ENCODE measurements around the gene SRSF5.

The SRSF5 gene

DNA sequence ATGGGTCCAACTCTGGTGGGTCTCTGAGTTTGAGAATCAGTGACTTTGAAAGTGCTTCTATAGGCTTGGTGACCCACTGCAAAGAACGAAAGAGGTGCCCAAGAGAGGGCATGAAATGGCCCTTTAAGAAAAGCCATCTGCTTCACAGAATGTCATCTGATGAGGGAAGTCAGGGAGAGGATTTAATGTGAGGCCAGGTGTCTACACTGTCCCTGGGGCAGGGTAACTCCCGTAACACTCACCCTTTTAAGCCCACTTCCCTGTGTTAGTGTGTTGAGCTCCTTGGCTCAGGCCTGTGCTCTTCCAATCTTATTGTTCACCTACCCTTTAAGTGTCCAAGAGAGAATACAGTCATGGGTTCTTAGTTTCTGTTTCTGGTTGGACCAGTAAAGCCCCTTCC lies 16.4 kb upstream of the SRSF5 start:
- TF ChIP-seq ARNTL (CRISPR knock-in tag; IDR thresholded peaks at IDR 0.05; ENCODE audit: borderline replicate concordance, low read depth) (no peak), BACH2 (CRISPR knock-in tag; IDR thresholded peaks at IDR 0.05; ENCODE audit: borderline replicate concordance) (no peak), ZNF70 (CRISPR knock-in tag; IDR thresholded peaks at IDR 0.05) (no peak), SNAI2 (CRISPR knock-in tag; IDR thresholded peaks at IDR 0.05) (no peak), PPARA (CRISPR knock-in tag; IDR thresholded peaks at IDR 0.05; ENCODE audit: borderline replicate concordance) (no peak), ISL1 (CRISPR knock-in tag; IDR thresholded peaks at IDR 0.05) (no peak), ZFP30 (CRISPR knock-in tag; IDR thresholded peaks at IDR 0.05) (no peak), ZNF565 (CRISPR knock-in tag; conservative IDR thresholded peaks at IDR 0.05; ENCODE audit: low read depth) (no peak), CSDC2 (CRISPR knock-in tag; IDR thresholded peaks at IDR 0.05) (no peak), ZNF8 (CRISPR knock-in tag; IDR thresholded peaks at IDR 0.05) (no peak), ZC3H10 (CRISPR knock-in tag; IDR thresholded peaks at IDR 0.05) (no peak), OSR1 (CRISPR knock-in tag; IDR thresholded peaks at IDR 0.05) (no peak), ZFP3 (CRISPR knock-in tag; IDR thresholded peaks at IDR 0.05) (no peak)
- TF ChIP-seq, protein P1, sequence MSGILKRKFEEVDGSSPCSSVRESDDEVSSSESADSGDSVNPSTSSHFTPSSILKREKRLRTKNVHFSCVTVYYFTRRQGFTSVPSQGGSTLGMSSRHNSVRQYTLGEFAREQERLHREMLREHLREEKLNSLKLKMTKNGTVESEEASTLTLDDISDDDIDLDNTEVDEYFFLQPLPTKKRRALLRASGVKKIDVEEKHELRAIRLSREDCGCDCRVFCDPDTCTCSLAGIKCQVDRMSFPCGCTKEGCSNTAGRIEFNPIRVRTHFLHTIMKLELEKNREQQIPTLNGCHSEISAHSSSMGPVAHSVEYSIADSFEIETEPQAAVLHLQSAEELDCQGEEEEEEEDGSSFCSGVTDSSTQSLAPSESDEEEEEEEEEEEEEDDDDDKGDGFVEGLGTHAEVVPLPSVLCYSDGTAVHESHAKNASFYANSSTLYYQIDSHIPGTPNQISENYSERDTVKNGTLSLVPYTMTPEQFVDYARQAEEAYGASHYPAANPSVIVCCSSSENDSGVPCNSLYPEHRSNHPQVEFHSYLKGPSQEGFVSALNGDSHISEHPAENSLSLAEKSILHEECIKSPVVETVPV (CRISPR knock-in tag; IDR thresholded peaks at IDR 0.05): no peak
- TF ChIP-seq, protein P2, sequence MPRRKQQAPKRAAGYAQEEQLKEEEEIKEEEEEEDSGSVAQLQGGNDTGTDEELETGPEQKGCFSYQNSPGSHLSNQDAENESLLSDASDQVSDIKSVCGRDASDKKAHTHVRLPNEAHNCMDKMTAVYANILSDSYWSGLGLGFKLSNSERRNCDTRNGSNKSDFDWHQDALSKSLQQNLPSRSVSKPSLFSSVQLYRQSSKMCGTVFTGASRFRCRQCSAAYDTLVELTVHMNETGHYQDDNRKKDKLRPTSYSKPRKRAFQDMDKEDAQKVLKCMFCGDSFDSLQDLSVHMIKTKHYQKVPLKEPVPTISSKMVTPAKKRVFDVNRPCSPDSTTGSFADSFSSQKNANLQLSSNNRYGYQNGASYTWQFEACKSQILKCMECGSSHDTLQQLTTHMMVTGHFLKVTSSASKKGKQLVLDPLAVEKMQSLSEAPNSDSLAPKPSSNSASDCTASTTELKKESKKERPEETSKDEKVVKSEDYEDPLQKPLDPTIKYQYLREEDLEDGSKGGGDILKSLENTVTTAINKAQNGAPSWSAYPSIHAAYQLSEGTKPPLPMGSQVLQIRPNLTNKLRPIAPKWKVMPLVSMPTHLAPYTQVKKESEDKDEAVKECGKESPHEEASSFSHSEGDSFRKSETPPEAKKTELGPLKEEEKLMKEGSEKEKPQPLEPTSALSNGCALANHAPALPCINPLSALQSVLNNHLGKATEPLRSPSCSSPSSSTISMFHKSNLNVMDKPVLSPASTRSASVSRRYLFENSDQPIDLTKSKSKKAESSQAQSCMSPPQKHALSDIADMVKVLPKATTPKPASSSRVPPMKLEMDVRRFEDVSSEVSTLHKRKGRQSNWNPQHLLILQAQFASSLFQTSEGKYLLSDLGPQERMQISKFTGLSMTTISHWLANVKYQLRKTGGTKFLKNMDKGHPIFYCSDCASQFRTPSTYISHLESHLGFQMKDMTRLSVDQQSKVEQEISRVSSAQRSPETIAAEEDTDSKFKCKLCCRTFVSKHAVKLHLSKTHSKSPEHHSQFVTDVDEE (CRISPR knock-in tag; IDR thresholded peaks at IDR 0.05): no peak
- no peak for ATAC-seq

DNA sequence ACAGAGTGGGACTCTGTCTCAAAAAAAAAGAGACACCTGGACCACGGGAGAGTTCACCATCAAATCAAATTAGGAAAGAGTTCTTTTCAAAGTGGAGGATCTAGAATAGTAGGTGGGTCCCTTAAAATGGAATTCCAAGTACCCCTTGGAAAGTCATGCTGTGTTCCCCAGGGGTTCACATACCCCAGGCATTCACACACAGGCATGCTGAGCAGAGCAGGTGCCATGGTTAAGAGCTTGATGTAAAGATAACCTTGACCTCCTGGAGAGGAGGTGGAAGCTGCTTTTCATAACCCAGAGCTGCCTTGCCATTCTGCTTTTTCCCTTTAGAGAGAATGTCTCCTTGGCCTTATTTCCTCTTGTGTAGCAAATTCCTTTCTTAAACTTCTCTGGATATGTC lies 14.2 kb upstream of the SRSF5 start:
- ATAC-seq: no peak
- TF ChIP-seq GLIS3 (CRISPR knock-in tag; IDR thresholded peaks at IDR 0.05) (no peak), CSDC2 (CRISPR knock-in tag; IDR thresholded peaks at IDR 0.05) (no peak), ISL1 (CRISPR knock-in tag; IDR thresholded peaks at IDR 0.05) (no peak), ZFP30 (CRISPR knock-in tag; IDR thresholded peaks at IDR 0.05) (no peak), ZFP3 (CRISPR knock-in tag; IDR thresholded peaks at IDR 0.05) (no peak), BACH2 (CRISPR knock-in tag; IDR thresholded peaks at IDR 0.05; ENCODE audit: borderline replicate concordance) (no peak), ZNF565 (CRISPR knock-in tag; conservative IDR thresholded peaks at IDR 0.05; ENCODE audit: low read depth) (no peak), ZNF70 (CRISPR knock-in tag; IDR thresholded peaks at IDR 0.05) (no peak), ARNTL (CRISPR knock-in tag; IDR thresholded peaks at IDR 0.05; ENCODE audit: borderline replicate concordance, low read depth) (no peak), SNAI2 (CRISPR knock-in tag; IDR thresholded peaks at IDR 0.05) (no peak), TOX (CRISPR knock-in tag; IDR thresholded peaks at IDR 0.05; ENCODE audit: borderline replicate concordance) (no peak)
- TF ChIP-seq, protein P3, sequence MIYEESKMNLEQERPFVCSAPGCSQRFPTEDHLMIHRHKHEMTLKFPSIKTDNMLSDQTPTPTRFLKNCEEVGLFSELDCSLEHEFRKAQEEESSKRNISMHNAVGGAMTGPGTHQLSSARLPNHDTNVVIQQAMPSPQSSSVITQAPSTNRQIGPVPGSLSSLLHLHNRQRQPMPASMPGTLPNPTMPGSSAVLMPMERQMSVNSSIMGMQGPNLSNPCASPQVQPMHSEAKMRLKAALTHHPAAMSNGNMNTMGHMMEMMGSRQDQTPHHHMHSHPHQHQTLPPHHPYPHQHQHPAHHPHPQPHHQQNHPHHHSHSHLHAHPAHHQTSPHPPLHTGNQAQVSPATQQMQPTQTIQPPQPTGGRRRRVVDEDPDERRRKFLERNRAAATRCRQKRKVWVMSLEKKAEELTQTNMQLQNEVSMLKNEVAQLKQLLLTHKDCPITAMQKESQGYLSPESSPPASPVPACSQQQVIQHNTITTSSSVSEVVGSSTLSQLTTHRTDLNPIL (CRISPR knock-in tag; IDR thresholded peaks at IDR 0.05; ENCODE audit: low read depth): no peak
- TF ChIP-seq, protein P4, sequence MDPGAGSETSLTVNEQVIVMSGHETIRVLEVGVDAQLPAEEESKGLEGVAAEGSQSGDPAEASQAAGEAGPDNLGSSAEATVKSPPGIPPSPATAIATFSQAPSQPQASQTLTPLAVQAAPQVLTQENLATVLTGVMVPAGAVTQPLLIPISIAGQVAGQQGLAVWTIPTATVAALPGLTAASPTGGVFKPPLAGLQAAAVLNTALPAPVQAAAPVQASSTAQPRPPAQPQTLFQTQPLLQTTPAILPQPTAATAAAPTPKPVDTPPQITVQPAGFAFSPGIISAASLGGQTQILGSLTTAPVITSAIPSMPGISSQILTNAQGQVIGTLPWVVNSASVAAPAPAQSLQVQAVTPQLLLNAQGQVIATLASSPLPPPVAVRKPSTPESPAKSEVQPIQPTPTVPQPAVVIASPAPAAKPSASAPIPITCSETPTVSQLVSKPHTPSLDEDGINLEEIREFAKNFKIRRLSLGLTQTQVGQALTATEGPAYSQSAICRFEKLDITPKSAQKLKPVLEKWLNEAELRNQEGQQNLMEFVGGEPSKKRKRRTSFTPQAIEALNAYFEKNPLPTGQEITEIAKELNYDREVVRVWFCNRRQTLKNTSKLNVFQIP (CRISPR knock-in tag; IDR thresholded peaks at IDR 0.05; ENCODE audit: borderline replicate concordance, low read depth): no peak
- TF ChIP-seq, protein P1 (CRISPR knock-in tag; IDR thresholded peaks at IDR 0.05): no peak
- TF ChIP-seq, protein P2 (CRISPR knock-in tag; IDR thresholded peaks at IDR 0.05): no peak
